ENCODE measurements around the gene GRK3. TPM values are rescaled to one million over a fixed set of nuclear protein-coding genes. Genes with fewer than 3 reads are reported as not detected.

Gene GRK3
- total and polyA plus RNA-seq, 10 of the 15 experiments (the other 5 are each of a cell fraction or from before 2014, with no cell fraction given), result 3.1 to 35.1 (median 14.7) TPM

- no peak for ATAC-seq
- Histone ChIP-seq H3K27ac (ENCODE audit: control insufficient read depth, insufficient read depth) (no peak overlapping the region), H3K4me2 (ENCODE audit: control insufficient read depth, insufficient read depth) (no peak overlapping the region), H3K9me3 (replicated peaks; ENCODE audit: control insufficient read depth, insufficient read depth, low read length) (no peaks in the 10 kb centered on the region), H3K4me3 (no peak overlapping the region), H3K4me1 (ENCODE audit: control insufficient read depth, insufficient read depth, low read length) (peaks cover 13% of the 10 kb centered on the region), H3K27me3 (replicated peaks in 1 of 2; ENCODE audit: control insufficient read depth in 2 of 2, insufficient read depth in 2 of 2, low read length in 1 of 2) (no peaks in the 10 kb centered on the region), H3K36me3 (ENCODE audit: control insufficient read depth in 2 of 2, insufficient read depth in 2 of 2, low read length in 1 of 2) (no peaks in the 10 kb centered on the region), H3K79me2 (ENCODE audit: control insufficient read depth, insufficient read depth, low read length) (peaks cover 10% of the 10 kb centered on the region), H2AFZ (ENCODE audit: control insufficient read depth, low read depth, low read length) (no peak overlapping the region), H4K20me1 (ENCODE audit: control insufficient read depth, insufficient read depth) (no peaks in the 10 kb centered on the region), H3K9ac (ENCODE audit: control insufficient read depth, insufficient read depth, low read length) (no peak overlapping the region)
- WGBS (ENCODE audit: insufficient coverage, insufficient replicate concordance, low lambda C conversion rate, missing lambda C conversion rate), result 70% methylated on average over 2 of the region's 2 CpGs
- ChIA-PET POLR2A (interaction anchor here (0.5 to 1.8 kb wide), 4 partner anchors 8 to 183 kb away, joined by 3 to 5 read pairs (median 4); no protein-coding TSS in a partner anchor), RAD21 (ENCODE audit: unreplicated experiment) (interaction anchor here (0.6 to 3.3 kb wide), 2 partner anchors 38 to 91 kb away, joined by 3 to 20 read pairs; no protein-coding TSS in a partner anchor), CTCF (interaction anchor here (0.5 to 1.4 kb wide), 4 partner anchors 11 to 91 kb away, joined by 3 read pairs; no protein-coding TSS in a partner anchor), SMC1A (ENCODE audit: uncharacterized antibody, unreplicated experiment) (interaction anchor here (0.9 to 7.6 kb wide), 7 partner anchors 14 to 115 kb away, joined by 3 to 58 read pairs (median 7); no protein-coding TSS in a partner anchor)
- BruUV-seq (replicated peaks), result no TSS peak
- FAIRE-seq, result no peak
- intact Hi-C loops (cut with micrococcal nuclease; ENCODE audit: unreplicated experiment) (loop anchor here (5.0 kb wide), 1 partner anchor 87 kb away; no protein-coding TSS in a partner anchor), in situ Hi-C loops (cut with MboI) (no loop called here)
- DNase-seq (ENCODE audit: low read depth, low spot score), result no peak
- no peak for TF ChIP-seq SMC3 (IDR thresholded peaks at IDR 0.05; ENCODE audit: borderline replicate concordance, low read length)
- no peak for TF ChIP-seq SKIL (IDR thresholded peaks at IDR 0.05; ENCODE audit: low read depth, poor library complexity, severe bottlenecking)
- no peak for TF ChIP-seq NR2F1 (conservative IDR thresholded peaks at IDR 0.05)
- TF ChIP-seq RBBP5 (conservative IDR thresholded peaks at IDR 0.05), result no peak
- TF ChIP-seq TCF12 (IDR thresholded peaks at IDR 0.05; ENCODE audit: low read depth, low read length), result no peak
- TF ChIP-seq POLR2A (IDR thresholded peaks at IDR 0.05; ENCODE audit: low read depth, low read length), result no peak
- no peak for TF ChIP-seq MTA2 (IDR thresholded peaks at IDR 0.05; ENCODE audit: low read depth)
- TF ChIP-seq ZNF622 (IDR thresholded peaks at IDR 0.05), result no peak
- no peak for TF ChIP-seq IKZF2 (IDR thresholded peaks at IDR 0.05)
- TF ChIP-seq CREB1 (IDR thresholded peaks at IDR 0.05; ENCODE audit: low read depth), result no peak
- TF ChIP-seq NFIC (IDR thresholded peaks at IDR 0.05; ENCODE audit: low read depth, low read length), result no peak
- no peak for TF ChIP-seq RAD21 (IDR thresholded peaks at IDR 0.05; ENCODE audit: insufficient read depth, low read depth, low read length)
- no peak for TF ChIP-seq MTA3 (IDR thresholded peaks at IDR 0.05; ENCODE audit: borderline replicate concordance, low read length)
- TF ChIP-seq, protein P1, sequence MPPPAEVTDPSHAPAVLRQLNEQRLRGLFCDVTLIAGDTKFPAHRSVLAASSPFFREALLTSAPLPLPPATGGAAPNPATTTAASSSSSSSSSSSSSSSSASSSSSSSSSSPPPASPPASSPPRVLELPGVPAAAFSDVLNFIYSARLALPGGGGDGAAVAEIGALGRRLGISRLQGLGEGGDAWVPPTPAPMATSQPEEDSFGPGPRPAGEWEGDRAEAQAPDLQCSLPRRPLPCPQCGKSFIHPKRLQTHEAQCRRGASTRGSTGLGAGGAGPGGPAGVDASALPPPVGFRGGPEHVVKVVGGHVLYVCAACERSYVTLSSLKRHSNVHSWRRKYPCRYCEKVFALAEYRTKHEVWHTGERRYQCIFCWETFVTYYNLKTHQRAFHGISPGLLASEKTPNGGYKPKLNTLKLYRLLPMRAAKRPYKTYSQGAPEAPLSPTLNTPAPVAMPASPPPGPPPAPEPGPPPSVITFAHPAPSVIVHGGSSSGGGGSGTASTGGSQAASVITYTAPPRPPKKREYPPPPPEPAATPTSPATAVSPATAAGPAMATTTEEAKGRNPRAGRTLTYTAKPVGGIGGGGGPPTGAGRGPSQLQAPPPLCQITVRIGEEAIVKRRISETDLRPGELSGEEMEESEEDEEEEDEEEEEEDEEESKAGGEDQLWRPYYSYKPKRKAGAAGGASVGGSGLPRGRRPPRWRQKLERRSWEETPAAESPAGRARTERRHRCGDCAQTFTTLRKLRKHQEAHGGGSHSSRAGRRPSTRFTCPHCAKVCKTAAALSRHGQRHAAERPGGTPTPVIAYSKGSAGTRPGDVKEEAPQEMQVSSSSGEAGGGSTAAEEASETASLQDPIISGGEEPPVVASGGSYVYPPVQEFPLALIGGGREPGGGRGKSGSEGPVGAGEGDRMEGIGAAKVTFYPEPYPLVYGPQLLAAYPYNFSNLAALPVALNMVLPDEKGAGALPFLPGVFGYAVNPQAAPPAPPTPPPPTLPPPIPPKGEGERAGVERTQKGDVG (CRISPR knock-in tag; IDR thresholded peaks at IDR 0.05), result no peak
- no peak for TF ChIP-seq PRDM15 (CRISPR knock-in tag; IDR thresholded peaks at IDR 0.05)
- no peak for TF ChIP-seq CEBPB (IDR thresholded peaks at IDR 0.05; ENCODE audit: borderline replicate concordance in 1 of 2, low read depth in 2 of 2, low read length in 2 of 2)
- TF ChIP-seq BACH1 (IDR thresholded peaks at IDR 0.05; ENCODE audit: borderline replicate concordance), result no peak
These were observed 94.9 kb downstream of the GRK3 start for GRCh38 chr22:25659413-25659812.

Measured in GM12878 (cell line).